ENCODE data around the gene ZMYND8. TPM values are rescaled to one million over a fixed set of nuclear protein-coding genes. Genes with fewer than 3 reads are reported as not detected.
A peak's percentile ranks its signal among the peaks of the same experiment; 100 is the strongest.
"Not testable (repeated sequence)": the region's sequence is repeated elsewhere in the genome, so short reads cannot be mapped to it uniquely, and the experiment has no call there.

The ZMYND8 gene
- 14.5 TPM for polyA plus RNA-seq (2012; ENCODE audit: low read depth, missing spikeins)

DNA sequence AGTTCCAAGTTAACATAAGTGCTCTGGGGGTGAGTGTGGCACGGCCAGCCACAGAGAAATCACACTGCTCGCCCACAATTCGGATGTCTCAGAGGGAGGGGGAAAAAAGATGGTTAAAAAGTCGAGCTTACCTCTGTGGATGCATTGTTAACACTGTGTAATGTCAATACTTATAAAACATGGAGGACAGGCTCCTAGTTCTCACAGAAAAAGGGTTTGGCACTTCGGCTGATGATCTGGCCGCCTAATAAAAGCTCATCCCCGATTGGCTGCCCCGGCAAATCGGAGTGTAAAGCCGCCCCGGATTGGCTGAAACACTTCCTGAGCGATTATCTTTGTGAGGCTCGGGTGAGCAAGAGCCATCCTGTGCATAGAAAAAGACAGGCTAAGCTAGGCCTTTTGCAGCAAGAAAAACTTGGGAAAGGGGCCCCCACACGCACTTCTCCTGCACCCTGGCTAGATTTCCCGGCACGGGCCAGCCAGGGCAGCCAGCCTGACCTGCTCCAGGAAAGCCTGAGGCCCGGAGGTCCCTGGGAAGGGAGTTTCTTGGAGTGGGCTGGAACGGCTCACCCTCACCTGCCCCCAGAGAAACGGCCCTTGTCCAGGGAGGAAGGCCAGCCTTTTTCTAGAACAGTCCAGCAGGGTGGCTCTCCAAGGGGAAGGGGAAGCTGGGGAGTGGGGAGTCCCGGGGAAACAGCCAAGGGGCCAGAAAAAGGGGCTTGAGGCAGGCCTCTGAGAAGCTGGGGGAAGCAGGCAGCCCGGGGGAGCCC, at the start of gene ZMYND8:
TSS of gene ZMYND8 (minus strand) at position 174 of the 770 bp plus-strand sequence. CDS start at position 145, 29 bp downstream.
- peak; percentile 51 for TF ChIP-seq POLR2AphosphoS5 (IDR thresholded peaks at IDR 0.05; ENCODE audit: low read depth, low read length)
- TF ChIP-seq SPI1 (IDR thresholded peaks at IDR 0.05; ENCODE audit: low read depth, low read length), result no peak
- no peak for TF ChIP-seq PAX5 (IDR thresholded peaks at IDR 0.05; ENCODE audit: insufficient read depth, low read length, severe bottlenecking)
- peak; percentile 54 for TF ChIP-seq POLR2A (IDR thresholded peaks at IDR 0.05; ENCODE audit: low read depth, low read length)
- no peak for TF ChIP-seq POU2F2 (IDR thresholded peaks at IDR 0.05; ENCODE audit: low read depth, low read length)
- TF ChIP-seq TAF1 (IDR thresholded peaks at IDR 0.05; ENCODE audit: low read depth, low read length), result peak; percentile 60; the same call in 1 of the 2 replicates
- DNase-seq (ENCODE audit: insufficient read length, low spot score) (peak; percentile 48), FAIRE-seq (peak; percentile 50)

- TF ChIP-seq TAF1 (IDR thresholded peaks at IDR 0.05; ENCODE audit: low read depth, low read length), result no peak
- no peak for TF ChIP-seq POLR2A (IDR thresholded peaks at IDR 0.05; ENCODE audit: low read depth, low read length)
- TF ChIP-seq POU2F2 (IDR thresholded peaks at IDR 0.05; ENCODE audit: low read depth, low read length), result no peak
- no peak for TF ChIP-seq PAX5 (IDR thresholded peaks at IDR 0.05; ENCODE audit: insufficient read depth, low read length, severe bottlenecking)
- DNase-seq (ENCODE audit: insufficient read length, low spot score) (no peak), FAIRE-seq (no peak)
These were observed 49.4 kb upstream of the ZMYND8 start for GRCh38 chr20:47405775-47406325.

DNA sequence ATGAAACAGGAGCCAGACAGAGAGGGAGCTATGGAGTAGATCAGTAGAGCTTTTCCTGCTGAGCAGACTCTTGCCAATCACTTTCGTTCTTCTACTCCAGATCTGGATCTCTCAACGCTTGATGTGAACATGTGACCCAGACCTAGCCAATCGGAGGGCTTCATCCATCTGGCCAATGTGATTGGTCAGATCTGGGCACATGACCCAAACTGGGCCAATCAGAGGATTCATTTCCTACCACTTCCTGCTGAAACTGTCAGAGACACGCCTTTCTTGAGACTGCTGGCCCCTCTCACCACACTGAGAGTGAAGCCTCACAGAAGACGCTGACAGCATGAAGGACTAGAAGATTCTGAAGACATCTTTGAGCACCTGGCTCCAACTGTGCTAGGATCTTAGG, 44.2 kb upstream of the ZMYND8 start:
- TF ChIP-seq PAX5 (IDR thresholded peaks at IDR 0.05; ENCODE audit: insufficient read depth, low read length, severe bottlenecking) (no peak), POU2F2 (IDR thresholded peaks at IDR 0.05; ENCODE audit: low read depth, low read length) (no peak), TAF1 (IDR thresholded peaks at IDR 0.05; ENCODE audit: low read depth, low read length) (no peak), POLR2A (IDR thresholded peaks at IDR 0.05; ENCODE audit: low read depth, low read length) (no peak), POLR2AphosphoS5 (IDR thresholded peaks at IDR 0.05; ENCODE audit: low read depth, low read length) (no peak), SPI1 (IDR thresholded peaks at IDR 0.05; ENCODE audit: low read depth, low read length) (no peak)
- FAIRE-seq (no peak), DNase-seq (ENCODE audit: insufficient read length, low spot score) (no peak)

- DNase-seq (ENCODE audit: insufficient read length, low spot score) (no peak), FAIRE-seq (no peak)
- no peak for TF ChIP-seq SPI1 (IDR thresholded peaks at IDR 0.05; ENCODE audit: low read depth, low read length)
- no peak for TF ChIP-seq PAX5 (IDR thresholded peaks at IDR 0.05; ENCODE audit: insufficient read depth, low read length, severe bottlenecking)
- TF ChIP-seq POU2F2 (IDR thresholded peaks at IDR 0.05; ENCODE audit: low read depth, low read length), result no peak
- TF ChIP-seq TAF1 (IDR thresholded peaks at IDR 0.05; ENCODE audit: low read depth, low read length), result no peak
- no peak for TF ChIP-seq POLR2A (IDR thresholded peaks at IDR 0.05; ENCODE audit: low read depth, low read length)
- no peak for TF ChIP-seq POLR2AphosphoS5 (IDR thresholded peaks at IDR 0.05; ENCODE audit: low read depth, low read length)
These were observed 41.3 kb upstream of the ZMYND8 start for GRCh38 chr20:47397652-47398301.

DNA sequence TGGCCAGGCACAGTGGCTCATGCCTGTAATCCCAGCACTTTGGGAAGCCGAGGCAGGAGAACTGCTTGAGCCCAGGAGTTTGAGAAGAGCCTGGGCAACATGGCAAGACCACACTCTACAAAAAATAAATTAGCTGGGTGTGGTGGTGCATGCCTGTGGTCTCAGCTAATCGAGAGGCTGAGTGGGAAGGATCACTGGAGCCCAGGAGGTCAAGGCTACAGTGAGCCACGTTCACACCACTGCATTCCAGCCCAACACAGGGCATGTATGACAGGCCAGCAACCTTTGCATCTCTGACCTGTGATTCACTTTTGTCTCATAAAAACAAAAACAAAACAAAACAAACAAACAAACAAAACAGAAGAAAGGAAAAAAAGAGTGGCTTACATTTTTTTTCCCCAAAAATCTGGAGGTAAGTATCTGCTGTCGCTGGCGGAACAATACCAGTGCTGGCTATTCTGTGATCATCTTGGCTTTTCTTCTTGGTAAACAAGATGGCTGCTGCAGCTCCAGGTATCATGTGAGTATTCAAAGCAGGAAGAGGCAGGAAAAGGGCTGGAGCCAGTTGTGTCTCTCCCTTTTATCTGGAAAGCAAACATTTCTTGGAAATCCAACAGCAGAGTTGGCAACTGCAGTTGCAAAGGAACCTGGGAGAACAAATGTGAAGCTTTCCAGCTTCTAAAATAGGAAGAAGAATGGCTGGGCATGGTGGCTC, 40.4 kb upstream of the ZMYND8 start:
- no peak for DNase-seq (ENCODE audit: insufficient read length, low spot score)
- FAIRE-seq, result no peak
- TF ChIP-seq POLR2AphosphoS5 (IDR thresholded peaks at IDR 0.05; ENCODE audit: low read depth, low read length) (no peak), POU2F2 (IDR thresholded peaks at IDR 0.05; ENCODE audit: low read depth, low read length) (no peak), PAX5 (IDR thresholded peaks at IDR 0.05; ENCODE audit: insufficient read depth, low read length, severe bottlenecking) (no peak), SPI1 (IDR thresholded peaks at IDR 0.05; ENCODE audit: low read depth, low read length) (no peak), POLR2A (IDR thresholded peaks at IDR 0.05; ENCODE audit: low read depth, low read length) (no peak), TAF1 (IDR thresholded peaks at IDR 0.05; ENCODE audit: low read depth, low read length) (no peak)

GRCh38 chr20:47393796-47394514, 37.5 kb upstream of the ZMYND8 start:
- DNase-seq (ENCODE audit: insufficient read length, low spot score); FAIRE-seq: not testable (repeated sequence)

- no peak for FAIRE-seq
- no peak for TF ChIP-seq POLR2A (IDR thresholded peaks at IDR 0.05; ENCODE audit: low read depth, low read length)
- TF ChIP-seq POLR2AphosphoS5 (IDR thresholded peaks at IDR 0.05; ENCODE audit: low read depth, low read length), result no peak
- no peak for DNase-seq (ENCODE audit: insufficient read length, low spot score)
These were observed 36.2 kb upstream of the ZMYND8 start for GRCh38 chr20:47392721-47393073.

GRCh38 chr20:47392015-47392720, 35.7 kb upstream of the ZMYND8 start:
- FAIRE-seq (peak; percentile 20), DNase-seq (ENCODE audit: insufficient read length, low spot score) (no peak)
- no peak for TF ChIP-seq POLR2A (IDR thresholded peaks at IDR 0.05; ENCODE audit: low read depth, low read length)
- TF ChIP-seq TAF1 (IDR thresholded peaks at IDR 0.05; ENCODE audit: low read depth, low read length), result no peak
- TF ChIP-seq PAX5 (IDR thresholded peaks at IDR 0.05; ENCODE audit: insufficient read depth, low read length, severe bottlenecking), result no peak
- no peak for TF ChIP-seq POU2F2 (IDR thresholded peaks at IDR 0.05; ENCODE audit: low read depth, low read length)
